Endothelial cell of umbilical vein (primary cell): ENCODE measurements around the gene MSL1. TPM values are rescaled to one million over a fixed set of nuclear protein-coding genes. Genes with fewer than 3 reads are reported as not detected.

Source experiments
- BruUV-seq: library from RNA; stranded (reverse); fragments of 400-500 nt; replicated peaks from 2 replicates; lab custom pipeline; 2021; lab: Mats Ljungman, UMichigan
- CTCF ChIA-PET: fragments of 300-600, 350-600 bp; sonication (Branson Sonifier 250); formaldehyde crosslinking; loops from one replicate; lab custom pipeline; 2021; ENCODE audit warnings: antibody characterized with exemption, inconsistent platforms; lab: Charles Lee
- POLR2A ChIA-PET: fragments of 300-600, 350-600 bp; sonication (Branson Sonifier 250); formaldehyde crosslinking; loops from one replicate; lab custom pipeline; 2021; ENCODE audit warnings: antibody characterized with exemption, inconsistent platforms; lab: Charles Lee
- DNase-seq: peaks from one replicate; pipeline ENCODE4 v3.0.0-alpha.2; 2011; ENCODE audit warnings: low read depth, low spot score
- FAIRE-seq: peaks from 2 replicates; lab custom pipeline; 2011; peaks lifted over from hg19 to GRCh38; lab: Jason Lieb, UNC
- H2AFZ ChIP-seq: 2 replicates; pipeline ENCODE4 v1.6.0; 2012; ENCODE audit warnings: low read depth, low read length, control low read depth, inconsistent platforms
- H3K27ac ChIP-seq: 2 replicates; pipeline ENCODE4 v1.5.1; 2011; ENCODE audit warnings: low read depth, mild to moderate bottlenecking, control low read depth, low read length, moderate library complexity; ENCODE audit not compliant: insufficient read depth
- H3K27me3 ChIP-seq, 2 experiments: 2 replicates each; pipeline versions ENCODE4 v1.6.0 to v1.6.1; 2011; ENCODE audit warnings: low read length in 2 of 2, mixed read lengths in 1 of 2; ENCODE audit not compliant: control insufficient read depth in 2 of 2, insufficient read depth in 2 of 2
- H3K36me3 ChIP-seq, 2 experiments: 2 replicates in 1 of 2; 3 replicates in 1 of 2; pipeline ENCODE4 v1.5.1; 2011; ENCODE audit warnings: low read length in 2 of 2, mild to moderate bottlenecking in 1 of 2, moderate library complexity in 1 of 2; ENCODE audit not compliant: control insufficient read depth in 2 of 2, insufficient read depth in 2 of 2; ENCODE audit errors: extremely low read depth in 1 of 2
- H3K4me1 ChIP-seq: 3 replicates; pipeline ENCODE4 v1.5.1; 2011; ENCODE audit warnings: mild to moderate bottlenecking, low read length; ENCODE audit not compliant: control insufficient read depth, insufficient read depth; ENCODE audit errors: extremely low read depth
- H3K4me2 ChIP-seq: 2 replicates; pipeline ENCODE4 v1.6.1; 2011; ENCODE audit warnings: low read length, control low read depth, mixed read lengths; ENCODE audit not compliant: insufficient read depth
- H3K4me3 ChIP-seq, 3 experiments: fragments of 200-600 bp in 1 of 3; sonication (generic), shearing (Covaris generic) in 1 of 3; replicated peaks in 1 of 3; 2 replicates each; pipeline ENCODE4 v1.5.1; 2011 to 2016; ENCODE audit warnings: control low read depth in 3 of 3, low read length in 3 of 3, mild to moderate bottlenecking in 2 of 3, inconsistent platforms in 1 of 3, low read depth in 1 of 3, moderate library complexity in 1 of 3; ENCODE audit not compliant: insufficient read depth in 1 of 3
- H3K79me2 ChIP-seq: 2 replicates; pipeline ENCODE4 v1.6.0; 2012; ENCODE audit warnings: low read length, inconsistent platforms; ENCODE audit not compliant: control insufficient read depth, insufficient read depth
- H3K9ac ChIP-seq: replicated peaks from 2 replicates; pipeline ENCODE3; 2011; ENCODE audit warnings: low read length, control low read depth; ENCODE audit not compliant: insufficient read depth; ENCODE audit errors: extremely low read depth
- H3K9me1 ChIP-seq: replicated peaks from 3 replicates; pipeline ENCODE4 v1.6.0; 2011; ENCODE audit warnings: mild to moderate bottlenecking, low read length; ENCODE audit not compliant: control insufficient read depth, insufficient read depth; ENCODE audit errors: extremely low read depth
- H3K9me3 ChIP-seq: replicated peaks from 2 replicates; pipeline ENCODE4 v1.5.1; 2012; ENCODE audit warnings: low read length, inconsistent platforms; ENCODE audit not compliant: control insufficient read depth, insufficient read depth
- H4K20me1 ChIP-seq: replicated peaks from 2 replicates; pipeline ENCODE3; 2011; ENCODE audit warnings: mild to moderate bottlenecking, low read length; ENCODE audit not compliant: control insufficient read depth, insufficient read depth; ENCODE audit errors: extremely low read depth
- EZH2 ChIP-seq: IDR thresholded peaks from 2 replicates; pipeline ENCODE4 v1.6.1; 2012; ENCODE audit warnings: borderline replicate concordance, low read depth, mild to moderate bottlenecking, moderate library complexity, low read length, inconsistent platforms; ENCODE audit not compliant: severe bottlenecking
- FOS ChIP-seq: IDR thresholded peaks from 2 replicates; pipeline ENCODE4 v1.6.1; 2011; ENCODE audit warnings: mild to moderate bottlenecking, low read length, moderate library complexity, borderline replicate concordance; ENCODE audit not compliant: insufficient read depth
- GATA2 ChIP-seq: IDR thresholded peaks from 2 replicates; pipeline ENCODE4 v1.7.0; 2011; ENCODE audit warnings: low read depth, mild to moderate bottlenecking, moderate library complexity, mixed read lengths, low read length; ENCODE audit not compliant: insufficient read length, insufficient read depth
- JUN ChIP-seq: IDR thresholded peaks from 2 replicates; pipeline ENCODE4 v1.6.1; 2011; ENCODE audit warnings: borderline replicate concordance, low read depth; ENCODE audit not compliant: insufficient read length, insufficient read depth
- MYC ChIP-seq: IDR thresholded peaks from one replicate; pipeline ENCODE4 v1.6.1; 2011; ENCODE audit warnings: mild to moderate bottlenecking, low read depth, low read length
- POLR2A ChIP-seq: IDR thresholded peaks from 2 replicates; pipeline ENCODE4 v1.6.1; 2012; ENCODE audit warnings: low read depth, mild to moderate bottlenecking, control low read depth, low read length
- POLR2AphosphoS5 ChIP-seq: IDR thresholded peaks from 2 replicates; pipeline ENCODE4 v1.6.1; 2012; ENCODE audit warnings: low read depth, mild to moderate bottlenecking, control low read depth, low read length, moderate library complexity; ENCODE audit not compliant: insufficient read depth
- dilution Hi-C: fragments of 300-500 bp; cut with MboI; formaldehyde crosslinking; loops from one replicate; pipeline ENCODE4 v1.15.0; 2019; ENCODE audit warnings: low sequenced_read_pairs; ENCODE audit not compliant: extremely low pct_ligation_motif_present
- intact Hi-C: fragments of 100-400 bp; cut with micrococcal nuclease; formaldehyde crosslinking; loops from one replicate; pipeline ENCODE4 v1.10.0; 2022
- polyA plus RNA-seq, 4 experiments: library from polyadenylated mRNA; depleted of rRNA in 3 of 4; stranded (reverse) in 3 of 4; unstranded in 1 of 4; fragments of >200 nt; gene quantifications; 2 replicates each; pipeline versions ENCODE4 v1.2.1 to v1.2.3, GENCODE V29; 2011 to 2012; ENCODE audit warnings: missing spikeins in 1 of 4
- total RNA-seq: library from RNA; stranded (reverse); gene quantifications from 2 replicates; pipeline ENCODE4 v1.2.3, GENCODE V29; 2021
- TF ChIP-seq, protein P1 (sequence below): IDR thresholded peaks from 2 replicates; pipeline ENCODE4 v1.6.1; 2011; ENCODE audit not compliant: insufficient read depth, insufficient read length
- TF ChIP-seq, protein P2 (sequence below), 2 donors: IDR thresholded peaks; 1 replicate in 1 of 2; 2 replicates in 1 of 2; pipeline ENCODE4 v1.5.1; 2011; ENCODE audit warnings: low read length in 2 of 2, mild to moderate bottlenecking in 2 of 2, moderate library complexity in 2 of 2, control low read depth in 1 of 2, inconsistent platforms in 1 of 2, low read depth in 1 of 2; ENCODE audit not compliant: insufficient read depth in 1 of 2; ENCODE audit errors: extremely low read depth in 1 of 2

Gene MSL1
- total and polyA plus RNA-seq, 2 donors (not counting 3 experiments of a cell fraction or from before 2014, with no cell fraction given): 30.9 to 95.0 TPM

DNA sequence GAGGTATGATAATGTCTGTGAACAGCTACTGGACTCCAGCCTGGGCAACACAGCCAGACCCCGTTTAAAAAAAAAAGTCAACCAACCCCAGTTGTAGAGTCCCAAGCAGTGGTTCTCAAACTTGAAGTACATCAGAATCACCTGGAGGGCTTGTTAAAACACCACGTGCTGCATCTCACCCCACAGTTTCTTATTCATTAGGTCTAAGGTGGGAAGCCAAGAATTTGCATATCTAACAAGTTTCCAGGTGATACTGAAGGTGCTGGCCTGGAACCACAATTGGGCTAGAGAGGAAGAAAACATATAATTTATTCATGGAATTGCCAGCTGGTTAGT is 6.7 kb upstream of the MSL1 start:
- no peak for FAIRE-seq
- intact Hi-C loops: no loop called here
- Histone ChIP-seq H3K9me3 (no peaks in the 10 kb centered on the region), H3K27me3 (no peaks in the 10 kb centered on the region), H2AFZ (no peak overlapping the region), H3K4me2 (no peak overlapping the region), H3K4me3 (no peak overlapping the region), H3K79me2 (no peaks in the 10 kb centered on the region), H3K9ac (no peak overlapping the region), H3K36me3 (no peaks in the 10 kb centered on the region), H4K20me1 (no peaks in the 10 kb centered on the region), H3K4me1 (peaks cover 37% of the 10 kb centered on the region), H3K27ac (no peak overlapping the region), H3K9me1 (no peaks in the 10 kb centered on the region)
- TF ChIP-seq, protein P1, sequence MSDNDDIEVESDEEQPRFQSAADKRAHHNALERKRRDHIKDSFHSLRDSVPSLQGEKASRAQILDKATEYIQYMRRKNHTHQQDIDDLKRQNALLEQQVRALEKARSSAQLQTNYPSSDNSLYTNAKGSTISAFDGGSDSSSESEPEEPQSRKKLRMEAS: no peak
- no peak for TF ChIP-seq POLR2A
- TF ChIP-seq, protein P2, sequence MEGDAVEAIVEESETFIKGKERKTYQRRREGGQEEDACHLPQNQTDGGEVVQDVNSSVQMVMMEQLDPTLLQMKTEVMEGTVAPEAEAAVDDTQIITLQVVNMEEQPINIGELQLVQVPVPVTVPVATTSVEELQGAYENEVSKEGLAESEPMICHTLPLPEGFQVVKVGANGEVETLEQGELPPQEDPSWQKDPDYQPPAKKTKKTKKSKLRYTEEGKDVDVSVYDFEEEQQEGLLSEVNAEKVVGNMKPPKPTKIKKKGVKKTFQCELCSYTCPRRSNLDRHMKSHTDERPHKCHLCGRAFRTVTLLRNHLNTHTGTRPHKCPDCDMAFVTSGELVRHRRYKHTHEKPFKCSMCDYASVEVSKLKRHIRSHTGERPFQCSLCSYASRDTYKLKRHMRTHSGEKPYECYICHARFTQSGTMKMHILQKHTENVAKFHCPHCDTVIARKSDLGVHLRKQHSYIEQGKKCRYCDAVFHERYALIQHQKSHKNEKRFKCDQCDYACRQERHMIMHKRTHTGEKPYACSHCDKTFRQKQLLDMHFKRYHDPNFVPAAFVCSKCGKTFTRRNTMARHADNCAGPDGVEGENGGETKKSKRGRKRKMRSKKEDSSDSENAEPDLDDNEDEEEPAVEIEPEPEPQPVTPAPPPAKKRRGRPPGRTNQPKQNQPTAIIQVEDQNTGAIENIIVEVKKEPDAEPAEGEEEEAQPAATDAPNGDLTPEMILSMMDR (IDR thresholded peaks at IDR 0.05; ENCODE audit: extremely low read depth in 1 of 2, insufficient read depth in 1 of 2, low read depth in 1 of 2, low read length in 2 of 2): no peak
- TF ChIP-seq EZH2: no peak
- TF ChIP-seq GATA2: no peak
- no peak for TF ChIP-seq JUN
- TF ChIP-seq POLR2AphosphoS5: no peak
- no peak for TF ChIP-seq FOS
- no peak for TF ChIP-seq MYC
- POLR2A ChIA-PET: interaction anchor here (0.5 kb wide), 1 partner anchor 122 kb away, joined by 5 read pairs; no protein-coding TSS in a partner anchor
- DNase-seq: no peak
- dilution Hi-C loops: no loop called here
- CTCF ChIA-PET: interaction anchor here (0.8 to 5.8 kb wide), 6 partner anchors 20 to 177 kb away, joined by 3 to 62 read pairs (median 12); partner anchors contain the start of gene THRA
- no TSS peak for BruUV-seq
